EL (cell line): Measurements from ENCODE around the gene CACNA2D1.
"Not testable (repeated sequence)": the region's sequence is repeated elsewhere in the genome, so short reads cannot be mapped to it uniquely, and the experiment has no call there.

Experiments used
- DNase-seq: peaks from one replicate; pipeline ENCODE4 v3.0.0-alpha.2; 2016

Gene CACNA2D1

GRCh38 chr7:82389876-82390275 is 53.7 kb downstream of the CACNA2D1 start:
- no peak for DNase-seq

- no peak for DNase-seq
These were observed 55.4 kb downstream of the CACNA2D1 start for GRCh38 chr7:82388138-82388537.

GRCh38 chr7:82386571-82386970 is 57.0 kb downstream of the CACNA2D1 start:
- DNase-seq, result not testable (repeated sequence)

- DNase-seq, result no peak
These were observed 58.8 kb downstream of the CACNA2D1 start for GRCh38 chr7:82384779-82385178.

GRCh38 chr7:82384051-82384464 is 59.5 kb downstream of the CACNA2D1 start:
- DNase-seq, result no peak

- no peak for DNase-seq
These were observed 61.3 kb downstream of the CACNA2D1 start for GRCh38 chr7:82382276-82382675.

- no peak for DNase-seq
These were observed 66.8 kb downstream of the CACNA2D1 start for GRCh38 chr7:82376739-82377138.

GRCh38 chr7:82375713-82376112 is 67.9 kb downstream of the CACNA2D1 start:
- DNase-seq, result no peak

GRCh38 chr7:82375129-82375528 is 68.4 kb downstream of the CACNA2D1 start:
- no peak for DNase-seq

- DNase-seq, result no peak
These were observed 69.5 kb downstream of the CACNA2D1 start for GRCh38 chr7:82373926-82374635.

- no peak for DNase-seq
These were observed 78.9 kb downstream of the CACNA2D1 start for GRCh38 chr7:82364671-82365070.

- DNase-seq, result no peak
These were observed 79.5 kb downstream of the CACNA2D1 start for GRCh38 chr7:82364048-82364447.

- peak; percentile 47 for DNase-seq
These were observed 81.4 kb downstream of the CACNA2D1 start for GRCh38 chr7:82362129-82362706.

- no peak for DNase-seq
These were observed 82.8 kb downstream of the CACNA2D1 start for GRCh38 chr7:82360591-82361368.

- no peak for DNase-seq
These were observed 84.2 kb downstream of the CACNA2D1 start for GRCh38 chr7:82359426-82359825.

GRCh38 chr7:82358923-82359322 is 84.7 kb downstream of the CACNA2D1 start:
- DNase-seq, result no peak

- no peak for DNase-seq
These were observed 85.5 kb downstream of the CACNA2D1 start for GRCh38 chr7:82358009-82358578.

- DNase-seq, result no peak
These were observed 95.3 kb downstream of the CACNA2D1 start for GRCh38 chr7:82348251-82348650.

- DNase-seq, result no peak
These were observed 95.8 kb downstream of the CACNA2D1 start for GRCh38 chr7:82347808-82348207.

GRCh38 chr7:82345886-82346285 is 97.7 kb downstream of the CACNA2D1 start:
- DNase-seq, result no peak

- DNase-seq, result no peak
These were observed 99.9 kb downstream of the CACNA2D1 start for GRCh38 chr7:82343716-82344115.

GRCh38 chr7:82339958-82340357 is 103.6 kb downstream of the CACNA2D1 start:
- DNase-seq, result no peak

- peak; percentile 36 for DNase-seq
These were observed 107.7 kb downstream of the CACNA2D1 start for GRCh38 chr7:82335927-82336326.

GRCh38 chr7:82335001-82335400 is 108.6 kb downstream of the CACNA2D1 start:
- no peak for DNase-seq
